GM18502 (cell line): ENCODE results near the gene CAPN14.

Experiments used
- ATAC-seq: cut with Tn5 transposase; IDR thresholded peaks from one replicate; pipeline ENCODE4 v1.9.1; 2021; ENCODE audit warnings: mild to moderate bottlenecking; ENCODE audit not compliant: unreplicated experiment, poor library complexity

CAPN14 gene

DNA sequence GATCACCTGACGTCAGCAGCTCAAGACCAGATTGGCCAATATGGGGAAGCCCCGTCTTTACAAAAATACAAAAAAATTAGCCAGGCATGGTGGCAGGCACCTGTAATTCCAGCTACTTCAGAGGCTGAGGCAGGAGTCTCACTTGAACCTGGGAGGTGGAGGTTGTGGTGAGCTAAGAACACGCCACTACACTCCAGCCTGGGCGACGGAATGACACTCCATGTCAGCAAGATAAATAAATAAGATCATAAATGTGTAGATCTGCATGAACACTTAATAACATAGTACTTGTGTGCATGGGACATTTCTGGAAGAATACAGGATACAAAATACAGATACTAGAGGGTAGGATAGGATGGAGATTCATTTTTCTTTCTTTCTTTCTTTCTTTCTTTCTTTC is 25.7 kb upstream of the CAPN14 start:
- ATAC-seq, result no peak

DNA sequence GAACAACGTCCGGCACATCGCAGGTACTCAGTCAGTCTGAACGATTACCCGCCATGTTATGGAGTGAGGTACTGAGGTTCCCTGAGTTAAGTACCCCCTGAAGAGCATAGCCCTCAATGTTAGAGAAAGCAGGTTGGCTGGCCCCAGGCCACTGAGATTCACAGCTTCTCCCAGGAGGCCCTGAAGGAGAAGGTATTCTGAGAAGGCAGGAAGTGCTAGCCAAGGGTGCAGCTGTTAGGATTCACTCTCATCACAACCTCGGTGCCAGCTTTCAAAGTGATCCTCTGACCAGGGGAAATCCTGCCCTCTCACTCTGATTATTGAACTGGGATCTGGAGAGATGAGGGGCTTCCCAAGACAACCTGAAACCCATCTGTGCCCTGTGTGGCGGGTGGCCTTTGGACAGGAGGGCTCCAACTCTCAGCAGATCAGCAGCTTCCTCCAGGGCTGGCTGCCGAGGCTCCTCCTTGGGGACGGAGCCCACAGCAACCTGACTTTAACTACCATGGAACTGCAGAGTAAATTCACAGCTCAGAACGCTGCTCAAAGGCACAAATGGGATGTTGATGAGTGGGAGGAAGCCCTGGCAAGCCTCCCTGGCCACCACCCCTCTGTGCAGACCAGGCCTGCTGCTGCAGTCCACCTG is 24.4 kb upstream of the CAPN14 start:
- ATAC-seq, result no peak

DNA sequence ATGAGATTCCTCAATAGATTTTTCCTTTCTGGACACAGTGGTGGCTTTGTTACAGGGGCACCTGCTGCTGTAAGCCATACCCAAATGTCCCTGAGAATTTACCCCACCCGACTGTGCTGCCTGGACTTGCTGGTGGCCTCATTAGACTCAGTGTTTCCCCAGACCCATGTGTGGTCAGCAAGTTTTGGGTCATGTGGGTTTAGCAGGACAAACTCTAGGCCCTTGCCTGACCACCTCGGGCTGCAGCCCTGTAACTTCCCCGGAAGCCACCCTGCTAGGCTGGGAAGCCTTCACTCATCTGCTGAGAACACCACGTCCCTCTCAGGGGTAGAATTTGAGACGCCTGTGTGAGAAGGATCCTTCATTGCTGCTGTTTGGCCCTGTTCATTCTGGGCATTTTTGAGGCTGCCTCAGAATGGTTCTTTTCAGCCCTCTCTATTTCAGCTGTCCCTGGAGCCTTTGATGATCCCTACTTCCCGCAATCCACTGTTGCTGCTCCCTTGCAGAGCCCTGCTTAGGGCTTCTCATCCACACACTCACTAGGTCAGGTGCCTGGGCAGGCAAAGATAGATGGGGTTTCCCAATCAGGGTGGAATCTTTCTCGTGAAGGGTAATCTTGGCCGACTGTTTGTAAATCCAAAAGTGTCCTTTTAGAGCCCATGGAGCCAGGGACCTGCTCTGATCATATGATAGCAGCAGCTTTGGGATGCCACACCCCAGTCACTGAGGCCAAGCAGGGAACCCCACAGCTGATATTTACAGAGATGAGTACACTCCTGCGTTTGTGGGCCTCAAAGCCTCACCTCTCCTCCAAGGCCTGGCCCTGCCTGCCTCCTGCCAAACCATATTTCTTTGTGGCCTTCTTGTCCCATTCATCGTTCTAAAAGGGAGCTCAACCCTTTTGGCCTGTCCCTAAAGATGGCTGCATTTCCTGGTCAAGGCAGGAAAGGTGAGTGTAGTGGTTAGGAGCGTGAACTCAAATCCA is 23.4 kb upstream of the CAPN14 start:
- no peak for ATAC-seq

DNA sequence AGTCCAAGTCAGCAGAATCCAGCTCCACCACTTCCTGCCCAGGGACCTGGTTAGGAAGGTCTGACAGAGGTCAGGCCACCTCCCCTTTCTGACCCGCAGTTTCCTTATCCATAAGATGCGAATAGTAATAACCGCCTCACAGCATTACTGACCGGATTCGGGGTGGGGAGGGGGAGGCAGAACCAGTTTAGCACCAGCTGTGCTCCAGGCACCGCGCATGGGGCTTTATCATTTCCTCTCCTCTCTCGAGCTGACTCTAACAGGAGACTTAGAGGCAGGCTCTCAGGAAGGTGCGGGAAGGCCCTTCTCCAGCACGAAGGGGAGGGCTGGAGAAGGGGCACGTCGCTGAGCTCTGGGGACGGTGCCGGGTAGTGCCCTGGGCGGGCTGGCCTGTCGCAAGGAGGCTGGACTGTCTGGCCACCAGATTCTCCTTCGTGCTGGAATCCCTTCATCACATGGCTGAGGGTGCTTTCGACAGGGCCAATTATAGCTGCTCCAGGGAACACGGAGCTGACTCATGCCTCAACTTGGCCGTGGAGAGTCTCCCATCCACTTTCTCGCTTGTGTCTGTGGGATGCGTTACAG is 22.4 kb upstream of the CAPN14 start:
- ATAC-seq, result no peak

DNA sequence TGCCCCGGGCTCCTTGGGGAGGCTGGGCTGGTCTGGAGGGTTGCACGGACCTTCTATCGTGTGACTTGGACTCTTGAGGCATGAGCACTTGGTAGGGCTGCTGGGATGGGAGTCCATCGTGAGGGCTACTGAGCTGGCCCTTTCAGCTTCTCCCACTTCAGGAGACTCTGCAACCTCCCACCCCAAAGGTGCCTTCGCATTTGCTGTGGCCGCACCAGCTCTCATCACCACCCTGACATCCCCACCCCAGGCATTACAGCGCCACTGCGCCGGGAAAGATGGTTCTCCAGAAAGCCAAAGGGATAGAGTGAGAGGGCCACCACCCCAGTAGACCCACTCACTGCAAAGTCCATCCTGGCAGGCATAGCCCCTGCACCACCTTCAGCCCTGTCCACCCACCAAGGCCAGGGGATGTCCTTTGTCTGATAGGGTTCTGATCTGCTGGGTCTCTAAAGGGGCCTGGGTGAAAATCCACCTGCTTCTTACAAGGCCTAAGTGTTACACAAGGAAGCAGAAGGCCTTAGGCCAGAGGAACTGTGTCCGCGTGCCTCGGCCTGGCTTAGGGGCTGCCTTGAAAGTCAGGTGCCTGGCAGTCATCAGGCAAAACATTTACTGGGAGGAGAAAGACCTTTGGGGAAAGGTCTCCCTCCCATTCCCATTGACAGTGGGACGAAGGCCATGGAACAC is 21.7 kb upstream of the CAPN14 start:
- no peak for ATAC-seq

DNA sequence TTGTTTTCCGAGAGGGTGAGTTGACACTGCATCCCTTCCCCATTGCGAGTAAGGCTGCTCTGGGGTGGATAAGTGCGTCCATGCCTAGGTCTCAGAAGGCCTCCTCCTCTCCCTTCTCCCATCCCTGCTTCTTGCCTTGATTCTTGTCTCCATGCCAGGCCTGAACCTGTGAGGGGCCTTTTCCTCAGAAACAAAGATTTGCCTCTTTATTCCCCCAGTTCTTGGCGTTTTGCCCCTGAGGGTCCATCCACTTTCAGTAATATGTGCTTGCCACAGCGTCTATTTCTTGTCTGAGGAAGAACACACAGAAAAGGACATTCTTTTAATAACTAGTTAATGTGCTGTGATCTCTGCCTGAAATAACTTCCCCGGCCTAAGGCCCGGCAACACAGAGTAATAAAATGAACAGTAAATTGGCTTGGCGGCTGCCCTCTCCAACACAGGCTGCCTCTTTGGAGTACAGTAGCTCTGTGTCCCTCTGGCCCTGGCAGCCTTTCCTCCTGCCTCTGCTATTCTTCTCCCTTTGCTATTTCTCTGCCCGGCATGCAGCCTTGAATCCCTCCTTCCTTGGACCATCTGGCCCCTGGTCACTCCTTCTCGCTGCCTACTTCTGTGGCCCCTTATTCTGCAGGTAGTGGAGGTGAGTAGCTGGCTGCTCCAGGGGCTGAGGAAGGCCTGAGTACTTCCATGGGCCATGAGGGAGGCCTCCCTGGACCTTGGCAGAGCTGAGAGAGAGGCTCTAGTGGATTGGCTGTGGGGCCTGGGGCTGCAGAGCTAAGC is 21.0 kb upstream of the CAPN14 start:
- no peak for ATAC-seq

DNA sequence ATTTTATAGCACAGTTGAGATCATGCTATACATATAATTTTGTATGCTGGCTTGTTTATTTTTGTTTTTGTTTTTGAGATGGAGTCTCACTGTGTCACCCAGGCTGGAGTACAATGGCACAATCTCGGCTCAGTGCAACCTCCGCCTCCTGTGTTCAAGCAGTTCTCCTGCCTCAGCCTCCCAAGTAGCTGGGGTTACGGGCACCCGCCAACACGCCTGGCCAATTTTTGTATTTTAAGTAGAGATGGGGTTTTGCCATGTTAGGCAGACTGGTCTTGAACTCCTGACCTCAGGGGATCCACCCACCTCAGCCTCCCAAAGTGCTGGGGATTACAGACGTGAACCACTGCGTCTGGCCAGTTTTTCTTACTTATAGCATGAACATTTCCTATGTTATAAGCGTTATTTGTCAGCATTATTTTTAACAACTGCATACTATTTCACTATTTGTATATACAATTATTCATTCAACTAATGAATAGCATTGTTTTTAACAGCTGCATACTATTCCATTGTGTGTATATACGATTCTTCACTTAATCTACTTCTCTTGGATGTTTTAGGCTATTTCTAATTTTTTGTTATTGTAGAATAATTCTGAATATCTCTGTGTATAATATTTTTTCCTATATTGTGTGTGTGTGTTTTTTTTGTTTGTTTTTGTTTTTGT is 20.2 kb upstream of the CAPN14 start:
- no peak for ATAC-seq

DNA sequence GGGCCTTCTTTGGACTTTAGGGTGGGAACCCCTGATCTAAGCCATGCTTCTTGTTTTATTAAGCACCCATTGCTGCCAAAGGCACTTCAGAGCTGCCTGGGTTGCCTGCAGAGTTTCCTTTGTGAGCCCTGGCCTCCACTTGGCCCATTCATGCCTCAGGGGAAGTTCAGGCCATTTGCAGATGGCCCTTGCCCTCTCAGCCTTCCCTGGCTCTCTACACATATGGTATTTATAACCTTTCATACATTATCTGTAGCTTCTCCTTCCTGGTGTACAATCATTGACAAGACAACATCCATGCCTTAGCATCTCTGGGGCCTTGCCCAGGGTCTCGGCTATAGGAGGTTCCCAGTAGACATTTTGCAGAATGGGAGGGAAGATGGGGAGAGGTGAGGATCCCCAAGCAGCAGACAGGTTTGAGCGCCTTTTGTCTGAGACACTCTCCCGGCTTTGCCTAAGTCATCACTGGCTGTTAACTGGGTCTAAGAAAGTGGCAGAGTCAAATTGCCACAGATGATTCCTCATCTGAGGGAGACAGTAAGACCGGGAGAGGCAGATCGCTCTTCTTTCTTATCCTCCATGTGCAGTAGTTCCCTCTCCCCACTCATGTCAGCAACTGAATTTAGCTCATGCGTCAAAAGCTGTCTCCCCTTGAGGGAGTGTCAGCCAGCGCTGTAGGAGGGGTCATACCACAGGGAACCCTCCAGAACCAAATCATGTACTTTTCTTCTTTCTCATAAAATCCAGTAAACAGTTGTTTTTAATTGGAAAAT is 19.3 kb upstream of the CAPN14 start:
- no peak for ATAC-seq

DNA sequence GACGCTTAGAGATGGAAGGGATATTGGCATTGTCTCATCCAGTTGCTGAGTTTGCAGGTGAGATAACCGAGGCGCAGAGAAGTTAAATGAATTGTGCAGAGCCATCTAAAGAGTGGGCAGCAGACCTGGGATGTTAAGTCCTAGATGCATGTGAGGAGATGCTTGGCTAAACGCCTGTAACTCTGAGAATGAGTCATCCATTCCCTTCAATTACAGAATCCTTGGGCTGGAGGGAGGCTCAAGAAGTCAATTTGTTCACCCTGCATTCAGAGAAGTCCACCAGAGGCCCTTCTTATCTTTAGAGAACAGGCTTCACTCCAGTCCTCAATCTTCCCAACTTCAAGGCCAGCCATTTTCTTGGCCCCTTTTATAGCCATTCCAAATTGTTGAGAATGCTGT is 18.2 kb upstream of the CAPN14 start:
- no peak for ATAC-seq

DNA sequence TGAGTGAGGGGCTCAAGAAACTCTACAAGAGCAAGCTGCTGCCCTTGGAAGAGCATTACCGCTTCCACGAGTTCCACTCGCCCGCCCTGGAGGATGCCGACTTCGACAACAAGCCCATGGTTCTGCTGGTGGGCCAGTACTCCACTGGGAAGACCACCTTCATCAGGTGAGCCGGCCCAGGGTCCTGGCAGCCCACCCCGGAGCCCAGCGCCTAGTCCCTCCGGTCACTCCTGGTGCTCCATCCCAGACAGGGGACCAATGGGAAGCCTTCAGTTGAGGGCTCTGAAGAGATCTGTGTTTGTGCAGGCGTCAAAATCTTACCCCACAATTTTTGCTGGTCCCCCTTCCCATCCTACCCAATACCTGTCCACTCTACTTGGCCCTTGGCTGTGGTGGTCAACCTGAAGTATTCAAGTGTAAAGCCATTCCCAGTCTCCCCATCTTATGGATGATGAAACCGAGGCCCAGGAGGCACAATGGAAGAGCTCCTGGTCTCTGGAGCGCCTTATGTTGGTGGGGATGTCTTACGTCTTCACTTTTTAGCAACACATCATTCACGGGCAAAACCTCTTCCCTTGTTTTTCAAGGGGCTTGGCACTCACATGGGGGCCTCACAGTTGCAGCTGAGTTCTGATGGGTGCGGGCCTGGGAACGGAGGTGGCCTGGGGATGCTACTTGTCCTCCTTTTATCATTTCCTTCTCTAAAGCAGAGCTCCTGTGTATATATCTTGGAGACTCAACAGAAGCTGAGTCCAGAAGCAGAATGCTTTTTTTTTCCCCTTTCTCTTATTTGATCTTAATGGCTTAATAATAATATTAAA is 17.6 kb upstream of the CAPN14 start:
- ATAC-seq, result no peak

DNA sequence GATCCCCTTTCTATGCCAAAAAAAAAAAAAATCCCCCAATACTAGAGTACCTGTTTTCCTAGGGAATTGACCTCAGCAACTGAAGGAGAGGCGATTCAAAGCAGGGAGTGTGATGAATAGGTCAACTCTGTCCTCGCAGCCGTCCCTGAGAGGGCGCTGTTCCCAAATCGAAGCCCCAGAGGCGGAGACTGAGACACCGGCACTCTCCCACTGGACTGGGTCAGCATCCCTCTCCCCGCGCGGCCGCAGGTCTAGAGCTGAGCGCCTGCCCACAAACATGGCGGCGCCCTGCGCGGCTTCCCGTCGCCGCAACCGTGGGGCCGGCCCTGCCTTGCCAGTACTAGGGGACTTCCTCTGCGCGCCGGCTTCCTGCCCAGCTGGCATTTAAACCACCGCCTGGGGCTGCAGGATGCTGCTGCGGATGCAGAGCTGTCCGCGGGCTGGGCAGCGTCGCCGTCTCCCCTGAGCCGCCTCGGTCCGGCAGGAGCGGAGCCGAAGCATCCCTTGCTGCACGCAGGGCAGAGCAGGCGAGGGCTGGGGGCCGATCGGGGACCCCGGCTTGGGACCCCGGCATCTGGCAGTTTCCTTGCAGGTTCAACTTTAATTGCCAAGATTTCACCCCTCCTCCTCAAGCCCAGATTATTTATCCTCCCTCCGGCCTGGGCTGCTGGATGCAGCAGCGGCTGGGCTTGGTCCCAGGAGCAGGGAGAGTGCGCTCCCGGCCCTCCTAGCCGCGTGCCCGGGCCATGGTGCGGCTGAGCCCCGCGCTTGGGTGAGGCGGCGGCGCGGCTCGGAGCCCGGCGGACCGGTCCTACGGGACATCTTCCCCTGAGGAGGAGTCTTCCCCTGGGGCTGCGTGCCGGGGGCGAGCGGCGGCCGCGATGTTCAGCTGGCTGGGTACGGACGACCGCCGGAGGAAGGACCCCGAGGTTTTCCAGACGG is 16.7 kb upstream of the CAPN14 start, which contains the start of gene EHD3:
EHD3 (plus strand) TSS at position 412 of the 942 bp plus-strand sequence; CDS start at position 882, 470 bp downstream.
- peak; percentile 98 for ATAC-seq

DNA sequence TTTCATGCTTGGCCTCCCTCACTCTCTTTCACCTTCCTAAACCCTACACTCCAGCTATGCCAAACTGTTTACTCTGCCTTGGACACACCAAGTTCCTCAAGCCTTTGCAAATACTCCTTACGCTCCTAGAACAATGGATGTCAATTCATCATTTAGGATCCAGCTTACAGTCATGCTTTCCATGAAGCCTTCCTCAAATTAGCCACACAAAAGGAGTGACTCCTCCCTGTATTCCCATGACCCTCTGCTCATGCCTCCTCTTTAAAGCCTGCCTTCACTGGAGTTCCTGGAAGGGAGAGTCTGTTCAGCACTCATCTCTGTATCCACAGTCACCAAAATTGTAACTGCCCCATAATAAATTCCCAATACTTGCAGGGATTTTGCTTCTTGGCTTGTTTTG is 15.9 kb upstream of the CAPN14 start:
- no peak for ATAC-seq

DNA sequence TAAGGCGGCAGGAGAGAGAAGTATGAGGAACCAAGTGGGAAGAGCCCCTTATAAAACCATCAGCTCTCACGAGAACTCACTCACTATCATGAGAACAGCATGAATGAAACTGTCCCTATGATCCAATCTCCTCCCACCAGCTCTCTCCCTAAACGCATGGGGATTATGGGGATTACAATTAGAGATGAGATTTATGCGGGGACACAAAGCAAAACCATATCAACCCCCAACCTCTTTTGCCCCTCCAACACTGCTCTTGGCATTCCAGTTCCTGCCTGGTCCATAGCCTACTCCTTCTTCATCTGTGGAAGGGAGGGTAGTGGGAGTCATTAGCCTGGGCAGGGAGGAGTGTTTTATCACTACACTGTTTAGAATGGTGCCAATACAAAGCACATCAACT is 15.3 kb upstream of the CAPN14 start:
- no peak for ATAC-seq

DNA sequence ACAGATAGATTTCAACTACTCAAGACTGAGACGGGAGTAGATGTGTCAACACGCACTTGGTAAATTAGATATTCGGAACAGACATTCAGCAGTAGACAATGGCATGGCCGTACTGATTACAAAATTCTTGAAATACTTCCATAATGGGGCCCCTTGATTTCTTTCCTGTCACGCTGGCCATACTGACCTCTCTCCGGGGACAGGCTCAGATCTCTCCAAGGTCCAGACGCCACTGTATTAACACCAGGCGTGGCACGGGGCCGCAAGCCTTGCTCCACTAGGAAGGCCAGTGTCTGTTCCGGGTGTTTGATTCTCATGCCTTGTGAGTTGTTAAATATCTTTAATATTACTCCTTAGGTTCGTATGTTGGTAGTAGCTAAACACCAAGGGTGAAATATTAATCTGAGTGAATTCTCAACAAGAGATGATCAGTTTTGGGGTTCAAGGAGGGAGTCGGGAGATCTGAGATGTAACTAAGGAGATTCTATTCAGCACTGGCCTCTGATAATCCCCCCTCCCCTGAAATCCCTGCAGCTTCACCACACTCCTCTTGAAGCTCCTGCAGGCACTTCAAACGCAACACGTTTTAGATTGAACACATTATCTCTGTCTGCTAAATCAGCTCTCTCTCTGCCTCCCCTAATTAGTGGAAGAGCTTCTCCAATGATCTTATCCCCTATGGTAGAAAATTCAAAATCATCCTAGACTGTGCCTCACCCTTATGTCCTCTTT is 14.4 kb upstream of the CAPN14 start:
- ATAC-seq, result no peak

DNA sequence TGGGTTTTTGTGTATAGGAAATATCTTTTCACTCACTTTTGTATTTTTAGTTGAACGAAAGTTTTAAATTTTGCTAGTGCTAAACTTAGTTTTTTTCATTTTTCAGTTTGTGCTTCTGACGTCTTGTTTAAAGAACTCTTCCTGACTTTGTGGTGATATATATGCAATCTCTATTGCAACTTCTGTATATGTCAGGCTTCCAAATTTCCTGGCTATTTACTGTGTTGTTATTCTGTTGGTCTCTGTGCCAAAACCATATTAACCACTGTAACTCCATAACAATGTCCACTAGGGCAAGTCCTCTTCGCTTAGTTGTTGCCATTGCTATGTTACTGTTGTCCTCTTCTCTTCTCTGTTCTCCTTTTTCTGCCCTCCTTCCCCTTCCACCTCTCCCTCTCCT is 13.4 kb upstream of the CAPN14 start:
- ATAC-seq, result no peak

DNA sequence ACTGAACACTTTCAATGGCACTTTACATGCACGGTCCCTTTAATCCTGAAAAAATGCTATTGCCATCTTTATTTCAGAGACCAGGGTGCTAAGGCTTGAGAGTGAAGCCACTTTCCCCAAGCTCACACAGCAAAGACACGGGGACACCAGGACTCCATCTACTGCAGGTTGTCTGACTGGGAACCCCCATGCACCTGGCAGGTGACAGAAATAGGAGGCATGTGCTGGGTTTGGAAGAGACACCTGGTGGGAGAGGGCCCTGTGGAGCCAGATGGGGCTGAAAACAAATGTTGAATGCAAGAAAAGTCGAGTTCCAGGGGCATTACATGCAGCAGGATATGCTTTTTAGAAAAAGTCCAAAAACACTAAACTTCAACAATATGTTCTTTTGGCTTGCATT is 11.4 kb upstream of the CAPN14 start:
- ATAC-seq, result no peak
